Measurements from ENCODE around the gene PCDHA8. TPM values are rescaled to one million over a fixed set of nuclear protein-coding genes. Genes with fewer than 3 reads are reported as not detected.
"Not testable (repeated sequence)": the region's sequence is repeated elsewhere in the genome, so short reads cannot be mapped to it uniquely, and the experiment has no call there.

The PCDHA8 gene
- total RNA-seq (ENCODE audit: low replicate concordance): 0.90 and 1.6 TPM in 2 replicates

GRCh38 chr5:140840978-140841962 lies at the start of gene PCDHA8:
Gene PCDHA8, plus strand, starts transcription at chr5:140841187. Its CDS starts 135 bp downstream, at chr5:140841322.
- peak; percentile 44 for TF ChIP-seq CTCF (IDR thresholded peaks at IDR 0.05)
- no peak for TF ChIP-seq EZH2 (IDR thresholded peaks at IDR 0.05)
- peaks cover 2% of the 10 kb centered on the region for H3K27me3 Mint-ChIP-seq (ENCODE audit: insufficient read depth, low read depth)
- H3K36me3 Mint-ChIP-seq: peaks cover 18% of the 10 kb centered on the region
- Histone ChIP-seq H3K4me3 (no peak within 1 kb of the TSS), H3K4me1 (no peaks in the 10 kb centered on the region), H3K79me2 (ENCODE audit: low read depth) (no peaks in the 10 kb centered on the region), H3K36me3 (no peaks in the 10 kb centered on the region), H3F3A (ENCODE audit: low read depth) (no peaks in the 10 kb centered on the region), H4K20me1 (ENCODE audit: low read depth) (no peaks in the 10 kb centered on the region), H3K27ac (no peak within 1 kb of the TSS), H3K9ac (no peak within 1 kb of the TSS), H2AFZ (replicated peaks) (no peak within 1 kb of the TSS), H3K27me3 (no peaks in the 10 kb centered on the region), H3K4me2 (no peak within 1 kb of the TSS), H3K9me3 (ENCODE audit: low read depth) (no peaks in the 10 kb centered on the region)
- DNase-seq (ENCODE audit: low spot score): peak; percentile 15
- H3K27ac Mint-ChIP-seq: no peak within 1 kb of the TSS
- no peaks in the 10 kb centered on the region for H3K4me1 Mint-ChIP-seq
- H3K4me3 Mint-ChIP-seq: no peak within 1 kb of the TSS
- peaks cover 37% of the 10 kb centered on the region for H3K9me3 Mint-ChIP-seq

- H3K36me3 Mint-ChIP-seq: peaks cover 13% of the 10 kb centered on the region
- Histone ChIP-seq H3K9me3 (ENCODE audit: low read depth) (peaks cover 14% of the 10 kb centered on the region), H3F3A (ENCODE audit: low read depth) (no peaks in the 10 kb centered on the region), H3K36me3 (peaks cover 9% of the 10 kb centered on the region), H3K4me1 (no peaks in the 10 kb centered on the region), H3K4me2 (peak within 1 kb of the TSS; percentile 75), H3K27me3 (no peaks in the 10 kb centered on the region), H3K4me3 (peak within 1 kb of the TSS; percentile 81), H3K79me2 (ENCODE audit: low read depth) (no peaks in the 10 kb centered on the region), H4K20me1 (ENCODE audit: low read depth) (no peaks in the 10 kb centered on the region), H2AFZ (replicated peaks) (peak within 1 kb of the TSS; percentile 99), H3K9ac (peak within 1 kb of the TSS; percentile 42), H3K27ac (no peak within 1 kb of the TSS)
- no peaks in the 10 kb centered on the region for H3K4me1 Mint-ChIP-seq
- H3K27me3 Mint-ChIP-seq (ENCODE audit: insufficient read depth, low read depth): no peaks in the 10 kb centered on the region
- TF ChIP-seq EZH2 (IDR thresholded peaks at IDR 0.05) (peak; percentile 42), EZH2phosphoT487 (IDR thresholded peaks at IDR 0.05) (no peak), CTCF (IDR thresholded peaks at IDR 0.05) (peak; percentile 70)
- H3K9me3 Mint-ChIP-seq: peaks cover 39% of the 10 kb centered on the region
- H3K27ac Mint-ChIP-seq: no peak within 1 kb of the TSS
- no peak within 1 kb of the TSS for H3K4me3 Mint-ChIP-seq
- peak; percentile 77 for DNase-seq (ENCODE audit: low spot score)
These were observed 46.3 kb upstream of the PCDHA8 start, which contains the start of gene PCDHA2 for GRCh38 chr5:140794595-140795258. Gene PCDHA2, plus strand, starts transcription at chr5:140794852.

GRCh38 chr5:140795259-140795641 lies 45.7 kb upstream of the PCDHA8 start:
- peaks cover 14% of the 10 kb centered on the region for H3K9me3 ChIP-seq (ENCODE audit: low read depth)
- H3F3A ChIP-seq (ENCODE audit: low read depth): no peaks in the 10 kb centered on the region
- H3K27ac Mint-ChIP-seq: no peak overlapping the region
- TF ChIP-seq EZH2 (IDR thresholded peaks at IDR 0.05) (no peak), EZH2phosphoT487 (IDR thresholded peaks at IDR 0.05) (no peak), CTCF (IDR thresholded peaks at IDR 0.05) (peak; percentile 57)
- no peaks in the 10 kb centered on the region for H3K4me1 Mint-ChIP-seq
- peaks cover 37% of the 10 kb centered on the region for H3K9me3 Mint-ChIP-seq
- peak; percentile 50 for DNase-seq (ENCODE audit: low spot score)
- H4K20me1 ChIP-seq (ENCODE audit: low read depth): no peaks in the 10 kb centered on the region
- H3K4me3 ChIP-seq: peak overlapping the region; percentile 81
- no peaks in the 10 kb centered on the region for H3K27me3 ChIP-seq
- peak overlapping the region; percentile 99 for H2AFZ ChIP-seq (replicated peaks)
- H3K36me3 ChIP-seq: peaks cover 13% of the 10 kb centered on the region
- H3K79me2 ChIP-seq (ENCODE audit: low read depth): no peaks in the 10 kb centered on the region
- peak overlapping the region; percentile 75 for H3K4me2 ChIP-seq
- H3K36me3 Mint-ChIP-seq: peaks cover 16% of the 10 kb centered on the region
- no peak overlapping the region for H3K27ac ChIP-seq
- no peak overlapping the region for H3K9ac ChIP-seq
- no peak overlapping the region for H3K4me3 Mint-ChIP-seq
- H3K4me1 ChIP-seq: no peaks in the 10 kb centered on the region
- H3K27me3 Mint-ChIP-seq (ENCODE audit: insufficient read depth, low read depth): no peaks in the 10 kb centered on the region

GRCh38 chr5:140796072-140796717 lies 44.8 kb upstream of the PCDHA8 start:
- not testable (repeated sequence) for H3K4me2 ChIP-seq; H3K27me3 Mint-ChIP-seq (ENCODE audit: insufficient read depth, low read depth); H3K27ac Mint-ChIP-seq; H2AFZ ChIP-seq (replicated peaks); H3K27ac ChIP-seq; H3F3A ChIP-seq (ENCODE audit: low read depth); H3K4me3 ChIP-seq; H4K20me1 ChIP-seq (ENCODE audit: low read depth); DNase-seq (ENCODE audit: low spot score); H3K4me1 Mint-ChIP-seq; H3K79me2 ChIP-seq (ENCODE audit: low read depth); H3K4me3 Mint-ChIP-seq; H3K27me3 ChIP-seq; H3K4me1 ChIP-seq; H3K9ac ChIP-seq
- Mint-ChIP-seq H3K9me3 (peaks cover 44% of the 10 kb centered on the region), H3K36me3 (peaks cover 20% of the 10 kb centered on the region)
- Histone ChIP-seq H3K9me3 (ENCODE audit: low read depth) (peaks cover 14% of the 10 kb centered on the region), H3K36me3 (peaks cover 13% of the 10 kb centered on the region)
